GM12878 (cell line): ENCODE measurements around the gene RFT1.

Experiments used
- EZH2 ChIP-seq: IDR thresholded peaks from 2 replicates; pipeline ENCODE4 v1.6.1; 2012; ENCODE audit warnings: low read depth, mild to moderate bottlenecking, control low read depth, inconsistent platforms, low read length, borderline replicate concordance; ENCODE audit not compliant: control insufficient read depth
- FOS ChIP-seq: IDR thresholded peaks from 3 replicates; pipeline ENCODE4 v1.6.1; 2011; ENCODE audit warnings: borderline replicate concordance; ENCODE audit not compliant: insufficient read length; ENCODE audit errors: extremely low read depth
- POLR2A ChIP-seq: IDR thresholded peaks from 2 replicates; pipeline ENCODE4 v1.6.1; 2011; ENCODE audit warnings: low read depth, mild to moderate bottlenecking, low read length
- POLR2AphosphoS2 ChIP-seq: IDR thresholded peaks from 2 replicates; pipeline ENCODE4 v1.6.1; 2011; ENCODE audit warnings: low read depth, mild to moderate bottlenecking, low read length, improper control_type of control experiment, moderate library complexity
- SMC3 ChIP-seq: IDR thresholded peaks from 2 replicates; pipeline ENCODE4 v1.6.1; 2011; ENCODE audit warnings: low read length, improper control_type of control experiment, borderline replicate concordance
- TAF1 ChIP-seq: IDR thresholded peaks from 2 replicates; pipeline ENCODE4 v1.6.1; 2011; ENCODE audit warnings: mild to moderate bottlenecking, low read depth, low read length, borderline replicate concordance
- TARDBP ChIP-seq: IDR thresholded peaks from 2 replicates; pipeline ENCODE4 v1.6.1; 2016; ENCODE audit warnings: borderline replicate concordance
- TCF3 ChIP-seq: IDR thresholded peaks from 2 replicates; pipeline ENCODE4 v1.6.1; 2012; ENCODE audit warnings: low read depth, mild to moderate bottlenecking, low read length, borderline replicate concordance; ENCODE audit not compliant: insufficient read depth
- TF ChIP-seq, protein P1 (sequence below), 3 experiments: IDR thresholded peaks in 2 of 3; conservative IDR thresholded peaks in 1 of 3; 2 replicates each; pipeline ENCODE4 v1.5.1; 2011; ENCODE audit warnings: low read depth in 3 of 3, low read length in 3 of 3, mild to moderate bottlenecking in 3 of 3, control low read depth in 2 of 3, moderate library complexity in 2 of 3, inconsistent platforms in 1 of 3, mixed read lengths in 1 of 3; ENCODE audit not compliant: control insufficient read depth in 2 of 3, insufficient read depth in 1 of 3; ENCODE audit errors: extremely low read depth in 1 of 3
- TF ChIP-seq, protein P2 (sequence below): fragments of 450-650 bp; IDR thresholded peaks from 2 replicates; pipeline ENCODE4 v1.6.1; 2018; ENCODE audit warnings: mild to moderate bottlenecking, low read depth, moderate library complexity; ENCODE audit not compliant: partially characterized antibody
- TF ChIP-seq, protein P3 (sequence below): IDR thresholded peaks from 2 replicates; pipeline ENCODE4 v1.6.1; 2012; ENCODE audit warnings: improper control_type of control experiment, low read depth, low read length; ENCODE audit not compliant: insufficient replicate concordance

DNA sequence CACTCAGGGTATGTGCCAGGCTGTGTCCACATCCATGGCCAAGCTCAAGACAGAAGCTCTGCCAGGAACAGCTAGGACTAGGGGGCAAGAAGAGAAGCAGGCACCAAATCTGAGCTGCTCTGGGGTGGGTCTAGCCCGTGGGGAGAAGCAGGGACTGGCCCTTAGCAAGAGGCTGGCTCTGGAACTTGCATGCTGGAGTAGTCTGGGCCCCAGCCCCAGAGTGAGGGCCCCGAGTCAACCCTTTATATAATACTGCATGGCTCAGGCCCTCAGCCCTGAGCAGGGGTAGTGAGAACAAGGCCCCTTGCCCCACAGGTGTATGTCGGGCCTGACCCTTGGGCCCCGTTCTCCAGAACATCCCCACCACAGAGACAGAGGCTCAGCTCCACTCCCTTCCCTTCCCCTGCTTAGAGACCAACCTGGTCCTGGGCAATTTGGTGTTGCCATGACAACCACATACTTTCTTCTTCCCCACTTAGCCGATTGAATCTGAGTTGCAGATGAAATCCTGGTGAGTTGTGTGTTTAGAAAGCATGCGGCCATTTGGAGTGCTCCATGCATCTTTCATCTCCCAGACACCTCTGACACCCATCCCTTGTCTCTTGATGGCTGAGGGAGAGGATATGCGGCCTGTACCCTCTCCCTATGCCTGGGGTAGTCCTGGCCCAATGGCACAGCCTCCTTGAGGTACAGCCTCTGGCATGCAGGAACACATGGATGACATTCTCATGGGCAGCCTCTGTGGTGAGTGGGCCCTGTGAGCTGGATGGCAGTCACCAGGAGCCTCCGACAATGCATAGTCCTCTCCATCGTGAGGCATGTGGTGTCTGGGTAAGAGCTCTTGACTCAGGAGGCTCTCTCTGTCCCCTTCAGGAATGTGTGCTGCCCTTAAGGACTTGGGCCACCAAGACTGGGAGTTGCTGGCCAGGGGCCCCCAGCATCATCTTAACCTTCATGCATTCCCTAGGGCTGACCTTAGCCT lies 55.2 kb downstream of the RFT1 start:
- TF ChIP-seq, protein P1, sequence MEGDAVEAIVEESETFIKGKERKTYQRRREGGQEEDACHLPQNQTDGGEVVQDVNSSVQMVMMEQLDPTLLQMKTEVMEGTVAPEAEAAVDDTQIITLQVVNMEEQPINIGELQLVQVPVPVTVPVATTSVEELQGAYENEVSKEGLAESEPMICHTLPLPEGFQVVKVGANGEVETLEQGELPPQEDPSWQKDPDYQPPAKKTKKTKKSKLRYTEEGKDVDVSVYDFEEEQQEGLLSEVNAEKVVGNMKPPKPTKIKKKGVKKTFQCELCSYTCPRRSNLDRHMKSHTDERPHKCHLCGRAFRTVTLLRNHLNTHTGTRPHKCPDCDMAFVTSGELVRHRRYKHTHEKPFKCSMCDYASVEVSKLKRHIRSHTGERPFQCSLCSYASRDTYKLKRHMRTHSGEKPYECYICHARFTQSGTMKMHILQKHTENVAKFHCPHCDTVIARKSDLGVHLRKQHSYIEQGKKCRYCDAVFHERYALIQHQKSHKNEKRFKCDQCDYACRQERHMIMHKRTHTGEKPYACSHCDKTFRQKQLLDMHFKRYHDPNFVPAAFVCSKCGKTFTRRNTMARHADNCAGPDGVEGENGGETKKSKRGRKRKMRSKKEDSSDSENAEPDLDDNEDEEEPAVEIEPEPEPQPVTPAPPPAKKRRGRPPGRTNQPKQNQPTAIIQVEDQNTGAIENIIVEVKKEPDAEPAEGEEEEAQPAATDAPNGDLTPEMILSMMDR (IDR thresholded peaks at IDR 0.05 in 2 of 3, conservative IDR thresholded peaks at IDR 0.05 in 1 of 3; ENCODE audit: control insufficient read depth in 2 of 3, extremely low read depth in 1 of 3, insufficient read depth in 1 of 3, low read depth in 3 of 3, low read length in 3 of 3): no peak
- TF ChIP-seq TARDBP: no peak
- no peak for TF ChIP-seq TAF1
- TF ChIP-seq EZH2: no peak
- TF ChIP-seq TCF3: no peak
- TF ChIP-seq FOS: no peak
- TF ChIP-seq, protein P2, sequence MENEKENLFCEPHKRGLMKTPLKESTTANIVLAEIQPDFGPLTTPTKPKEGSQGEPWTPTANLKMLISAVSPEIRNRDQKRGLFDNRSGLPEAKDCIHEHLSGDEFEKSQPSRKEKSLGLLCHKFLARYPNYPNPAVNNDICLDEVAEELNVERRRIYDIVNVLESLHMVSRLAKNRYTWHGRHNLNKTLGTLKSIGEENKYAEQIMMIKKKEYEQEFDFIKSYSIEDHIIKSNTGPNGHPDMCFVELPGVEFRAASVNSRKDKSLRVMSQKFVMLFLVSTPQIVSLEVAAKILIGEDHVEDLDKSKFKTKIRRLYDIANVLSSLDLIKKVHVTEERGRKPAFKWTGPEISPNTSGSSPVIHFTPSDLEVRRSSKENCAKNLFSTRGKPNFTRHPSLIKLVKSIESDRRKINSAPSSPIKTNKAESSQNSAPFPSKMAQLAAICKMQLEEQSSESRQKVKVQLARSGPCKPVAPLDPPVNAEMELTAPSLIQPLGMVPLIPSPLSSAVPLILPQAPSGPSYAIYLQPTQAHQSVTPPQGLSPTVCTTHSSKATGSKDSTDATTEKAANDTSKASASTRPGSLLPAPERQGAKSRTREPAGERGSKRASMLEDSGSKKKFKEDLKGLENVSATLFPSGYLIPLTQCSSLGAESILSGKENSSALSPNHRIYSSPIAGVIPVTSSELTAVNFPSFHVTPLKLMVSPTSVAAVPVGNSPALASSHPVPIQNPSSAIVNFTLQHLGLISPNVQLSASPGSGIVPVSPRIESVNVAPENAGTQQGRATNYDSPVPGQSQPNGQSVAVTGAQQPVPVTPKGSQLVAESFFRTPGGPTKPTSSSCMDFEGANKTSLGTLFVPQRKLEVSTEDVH: no peak
- TF ChIP-seq, protein P3, sequence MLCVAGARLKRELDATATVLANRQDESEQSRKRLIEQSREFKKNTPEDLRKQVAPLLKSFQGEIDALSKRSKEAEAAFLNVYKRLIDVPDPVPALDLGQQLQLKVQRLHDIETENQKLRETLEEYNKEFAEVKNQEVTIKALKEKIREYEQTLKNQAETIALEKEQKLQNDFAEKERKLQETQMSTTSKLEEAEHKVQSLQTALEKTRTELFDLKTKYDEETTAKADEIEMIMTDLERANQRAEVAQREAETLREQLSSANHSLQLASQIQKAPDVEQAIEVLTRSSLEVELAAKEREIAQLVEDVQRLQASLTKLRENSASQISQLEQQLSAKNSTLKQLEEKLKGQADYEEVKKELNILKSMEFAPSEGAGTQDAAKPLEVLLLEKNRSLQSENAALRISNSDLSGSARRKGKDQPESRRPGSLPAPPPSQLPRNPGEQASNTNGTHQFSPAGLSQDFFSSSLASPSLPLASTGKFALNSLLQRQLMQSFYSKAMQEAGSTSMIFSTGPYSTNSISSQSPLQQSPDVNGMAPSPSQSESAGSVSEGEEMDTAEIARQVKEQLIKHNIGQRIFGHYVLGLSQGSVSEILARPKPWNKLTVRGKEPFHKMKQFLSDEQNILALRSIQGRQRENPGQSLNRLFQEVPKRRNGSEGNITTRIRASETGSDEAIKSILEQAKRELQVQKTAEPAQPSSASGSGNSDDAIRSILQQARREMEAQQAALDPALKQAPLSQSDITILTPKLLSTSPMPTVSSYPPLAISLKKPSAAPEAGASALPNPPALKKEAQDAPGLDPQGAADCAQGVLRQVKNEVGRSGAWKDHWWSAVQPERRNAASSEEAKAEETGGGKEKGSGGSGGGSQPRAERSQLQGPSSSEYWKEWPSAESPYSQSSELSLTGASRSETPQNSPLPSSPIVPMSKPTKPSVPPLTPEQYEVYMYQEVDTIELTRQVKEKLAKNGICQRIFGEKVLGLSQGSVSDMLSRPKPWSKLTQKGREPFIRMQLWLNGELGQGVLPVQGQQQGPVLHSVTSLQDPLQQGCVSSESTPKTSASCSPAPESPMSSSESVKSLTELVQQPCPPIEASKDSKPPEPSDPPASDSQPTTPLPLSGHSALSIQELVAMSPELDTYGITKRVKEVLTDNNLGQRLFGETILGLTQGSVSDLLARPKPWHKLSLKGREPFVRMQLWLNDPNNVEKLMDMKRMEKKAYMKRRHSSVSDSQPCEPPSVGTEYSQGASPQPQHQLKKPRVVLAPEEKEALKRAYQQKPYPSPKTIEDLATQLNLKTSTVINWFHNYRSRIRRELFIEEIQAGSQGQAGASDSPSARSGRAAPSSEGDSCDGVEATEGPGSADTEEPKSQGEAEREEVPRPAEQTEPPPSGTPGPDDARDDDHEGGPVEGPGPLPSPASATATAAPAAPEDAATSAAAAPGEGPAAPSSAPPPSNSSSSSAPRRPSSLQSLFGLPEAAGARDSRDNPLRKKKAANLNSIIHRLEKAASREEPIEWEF: no peak
- TF ChIP-seq POLR2A: no peak
- no peak for TF ChIP-seq SMC3
- no peak for TF ChIP-seq POLR2AphosphoS2
